Thyroid gland (tissue), 4 donors: ENCODE results near the gene HMCN2.

Source experiments
- POLR2A ChIP-seq, 2 donors: fragments of 450-650 bp; IDR thresholded peaks; one replicate each; pipeline ENCODE4 v1.6.1; 2017; ENCODE audit warnings: antibody characterized with exemption in 2 of 2, mild to moderate bottlenecking in 2 of 2, moderate library complexity in 1 of 2
- TF ChIP-seq, protein P1 (sequence below), 6 experiments: fragments of 200-600 bp in 3 of 6; fragments of 450-650 bp in 3 of 6; sonication (generic) in 3 of 6; IDR thresholded peaks; one replicate each; pipeline ENCODE4 v1.5.1; 2016 to 2019; ENCODE audit warnings: antibody characterized with exemption in 6 of 6, mild to moderate bottlenecking in 2 of 6, inconsistent platforms in 1 of 6, moderate library complexity in 1 of 6

DNA sequence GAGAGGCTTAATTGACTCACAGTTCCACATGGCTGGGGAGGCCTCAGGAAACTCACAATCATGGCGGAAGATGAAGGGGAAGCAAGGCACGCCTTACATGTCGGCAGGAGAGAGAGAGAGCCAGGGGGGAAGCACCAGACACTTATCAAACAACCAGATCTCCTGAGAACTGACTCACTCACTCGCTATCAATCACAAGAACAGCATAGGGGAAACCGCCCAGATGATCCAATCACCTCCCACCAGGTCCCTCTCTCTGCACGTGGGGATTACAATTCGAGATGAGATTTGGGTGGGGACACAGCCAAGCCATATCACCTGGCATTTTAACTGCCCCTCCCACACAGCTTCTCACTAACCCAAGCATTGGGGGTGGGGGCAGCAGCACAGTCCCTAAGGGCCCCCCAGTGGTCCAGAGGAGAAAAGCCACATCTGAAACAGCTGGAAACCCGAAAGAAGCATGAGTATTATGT is 103.1 kb downstream of the HMCN2 start:
- TF ChIP-seq, protein P1, sequence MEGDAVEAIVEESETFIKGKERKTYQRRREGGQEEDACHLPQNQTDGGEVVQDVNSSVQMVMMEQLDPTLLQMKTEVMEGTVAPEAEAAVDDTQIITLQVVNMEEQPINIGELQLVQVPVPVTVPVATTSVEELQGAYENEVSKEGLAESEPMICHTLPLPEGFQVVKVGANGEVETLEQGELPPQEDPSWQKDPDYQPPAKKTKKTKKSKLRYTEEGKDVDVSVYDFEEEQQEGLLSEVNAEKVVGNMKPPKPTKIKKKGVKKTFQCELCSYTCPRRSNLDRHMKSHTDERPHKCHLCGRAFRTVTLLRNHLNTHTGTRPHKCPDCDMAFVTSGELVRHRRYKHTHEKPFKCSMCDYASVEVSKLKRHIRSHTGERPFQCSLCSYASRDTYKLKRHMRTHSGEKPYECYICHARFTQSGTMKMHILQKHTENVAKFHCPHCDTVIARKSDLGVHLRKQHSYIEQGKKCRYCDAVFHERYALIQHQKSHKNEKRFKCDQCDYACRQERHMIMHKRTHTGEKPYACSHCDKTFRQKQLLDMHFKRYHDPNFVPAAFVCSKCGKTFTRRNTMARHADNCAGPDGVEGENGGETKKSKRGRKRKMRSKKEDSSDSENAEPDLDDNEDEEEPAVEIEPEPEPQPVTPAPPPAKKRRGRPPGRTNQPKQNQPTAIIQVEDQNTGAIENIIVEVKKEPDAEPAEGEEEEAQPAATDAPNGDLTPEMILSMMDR (IDR thresholded peaks at IDR 0.05) = no peak
- no peak for TF ChIP-seq POLR2A (IDR thresholded peaks at IDR 0.05)
